Measurements from ENCODE around the gene SDR9C7.
"Not testable (repeated sequence)": the region's sequence is repeated elsewhere in the genome, so short reads cannot be mapped to it uniquely, and the experiment has no call there.

SDR9C7 gene

DNA sequence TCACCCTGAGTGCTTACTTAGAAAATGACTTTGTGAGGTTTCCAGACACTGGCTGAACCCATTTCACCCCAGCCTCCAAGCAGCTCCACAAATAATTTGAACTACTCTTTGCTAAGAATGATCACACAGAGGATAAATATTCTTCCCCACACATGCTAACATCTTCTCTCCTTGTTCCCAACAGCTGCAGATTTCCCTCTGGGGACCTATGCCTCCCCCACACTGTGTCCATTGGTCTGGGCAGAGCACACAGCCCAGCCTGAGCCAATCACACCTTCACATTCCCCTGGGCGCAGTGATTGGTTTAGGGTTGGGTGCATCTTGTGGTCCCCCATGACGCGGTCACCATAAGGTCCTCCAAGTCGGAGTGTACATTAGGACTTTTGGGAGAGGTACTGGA lies 6.9 kb downstream of the SDR9C7 start:
- DNase-seq (ENCODE audit: low read depth) = no peak
- TF ChIP-seq CTCF (conservative IDR thresholded peaks at IDR 0.05; ENCODE audit: control insufficient read depth, insufficient read depth, low read depth, low read length) = no peak
- H3K4me3 ChIP-seq (ENCODE audit: control insufficient read depth, low read depth, low read length) = no peak overlapping the region

DNA sequence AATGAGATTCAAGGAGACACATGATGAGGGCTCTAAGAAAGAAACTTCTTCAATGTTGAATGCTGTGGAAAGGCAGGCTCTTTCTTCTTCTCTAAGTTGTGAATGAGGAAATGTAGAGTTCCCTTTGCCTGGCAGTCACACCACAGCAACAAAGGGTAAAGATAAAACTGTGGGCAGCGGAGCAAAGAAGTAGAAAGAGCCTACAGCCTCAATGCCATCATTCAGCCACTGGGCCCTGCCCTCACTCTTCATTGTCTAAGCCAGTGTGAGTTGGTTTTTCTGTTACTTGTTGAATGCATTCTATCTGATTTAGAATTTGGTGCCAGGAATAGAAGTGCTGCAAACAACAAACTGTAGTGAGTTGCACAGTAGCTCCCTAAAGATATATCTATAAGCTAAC lies 12.2 kb downstream of the SDR9C7 start:
- no peak for DNase-seq (ENCODE audit: low read depth)
- no peak for TF ChIP-seq CTCF (conservative IDR thresholded peaks at IDR 0.05; ENCODE audit: control insufficient read depth, insufficient read depth, low read depth, low read length)

GRCh38 chr12:56921346-56921745 lies 12.9 kb downstream of the SDR9C7 start:
- no peak for TF ChIP-seq CTCF (conservative IDR thresholded peaks at IDR 0.05; ENCODE audit: control insufficient read depth, insufficient read depth, low read depth, low read length)
- DNase-seq (ENCODE audit: low read depth) = no peak

More for the DNA sequence above, 12.2 kb downstream of the SDR9C7 start:
- no peak overlapping the region for H3K4me3 ChIP-seq (ENCODE audit: control insufficient read depth, low read depth, low read length)

DNA sequence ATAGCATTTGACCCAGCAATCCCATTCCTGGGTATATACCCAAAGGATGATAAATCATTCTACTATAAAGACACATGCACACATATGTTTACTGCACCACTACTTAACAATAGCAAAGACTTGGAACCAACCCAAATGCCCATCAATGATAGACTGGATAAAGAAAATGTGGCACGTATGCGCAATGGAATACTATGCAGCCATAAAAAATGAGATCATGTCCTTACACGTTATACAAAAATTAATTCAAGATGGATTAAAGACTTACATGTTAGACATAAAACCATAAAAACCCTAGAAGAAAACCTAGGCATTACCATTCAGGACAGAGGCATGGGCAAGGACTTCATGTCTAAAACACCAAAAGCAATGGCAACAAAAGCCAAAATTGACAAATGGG lies 16.1 kb downstream of the SDR9C7 start:
- not testable (repeated sequence) for DNase-seq (ENCODE audit: low read depth); H3K4me3 ChIP-seq (ENCODE audit: control insufficient read depth, low read depth, low read length)

More at GRCh38 chr12:56921346-56921745, 12.9 kb downstream of the SDR9C7 start:
- H3K4me3 ChIP-seq (ENCODE audit: control insufficient read depth, low read depth, low read length) = no peak overlapping the region

- no peak overlapping the region for H3K4me3 ChIP-seq (ENCODE audit: control insufficient read depth, low read depth, low read length)
- no peak for DNase-seq (ENCODE audit: low read depth)
- TF ChIP-seq CTCF (conservative IDR thresholded peaks at IDR 0.05; ENCODE audit: control insufficient read depth, insufficient read depth, low read depth, low read length) = no peak
Measured at GRCh38 chr12:56916996-56917333, 17.2 kb downstream of the SDR9C7 start.

DNA sequence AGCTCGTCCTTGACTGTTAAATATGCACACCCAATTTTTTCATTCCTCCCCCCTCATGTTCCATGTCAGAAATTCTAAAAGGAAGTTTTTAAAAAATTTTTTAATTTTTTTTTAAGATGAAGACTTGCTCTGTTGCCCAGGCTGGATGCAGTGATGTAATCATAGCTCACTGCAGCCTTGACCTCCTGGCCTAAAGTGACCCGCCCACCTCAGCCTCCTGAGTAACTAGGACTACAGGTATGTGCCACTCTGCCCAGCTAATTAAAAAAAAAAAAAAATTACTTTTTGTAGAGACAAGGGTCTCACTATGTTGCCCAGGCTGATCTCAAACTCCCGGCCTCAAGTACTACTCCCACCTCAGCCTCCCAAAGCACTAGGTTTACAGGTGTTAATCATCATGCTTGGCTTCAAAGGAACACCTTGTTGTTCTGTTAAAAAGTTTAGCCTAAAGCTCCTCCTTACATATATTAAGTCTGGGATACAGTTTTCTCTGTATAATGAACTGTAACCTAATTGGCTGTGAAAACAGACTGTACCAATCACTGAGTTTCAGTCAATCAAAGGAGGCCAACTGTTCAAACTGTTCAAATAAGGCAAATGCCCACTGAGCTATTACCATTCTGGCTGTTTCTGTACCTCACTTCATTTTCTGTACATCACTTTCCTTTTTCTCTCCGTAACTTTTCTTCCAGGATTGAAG lies 17.8 kb downstream of the SDR9C7 start:
- no peak for TF ChIP-seq CTCF (conservative IDR thresholded peaks at IDR 0.05; ENCODE audit: control insufficient read depth, insufficient read depth, low read depth, low read length)
- no peak for DNase-seq (ENCODE audit: low read depth)
- no peak overlapping the region for H3K4me3 ChIP-seq (ENCODE audit: control insufficient read depth, low read depth, low read length)

DNA sequence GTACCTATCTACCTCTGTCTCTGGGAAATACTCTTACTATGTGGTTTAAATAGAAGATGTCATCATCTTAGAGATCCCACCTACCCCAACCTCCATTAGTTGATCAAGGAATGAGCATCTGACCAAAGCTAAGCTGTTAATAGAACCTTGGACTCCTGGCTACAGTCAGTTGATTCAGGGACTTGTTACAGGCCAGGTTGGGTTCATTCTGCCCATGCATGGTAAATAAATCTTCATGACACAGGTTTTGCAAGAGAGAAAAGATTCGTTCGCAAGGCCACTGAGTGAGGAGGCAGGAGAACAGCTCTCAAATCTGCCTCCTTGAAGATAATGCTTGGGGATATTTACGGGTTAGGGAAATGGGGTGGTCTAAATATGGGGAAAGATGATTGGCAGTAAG lies 19.5 kb downstream of the SDR9C7 start:
- DNase-seq (ENCODE audit: low read depth) = no peak
- TF ChIP-seq CTCF (conservative IDR thresholded peaks at IDR 0.05; ENCODE audit: control insufficient read depth, insufficient read depth, low read depth, low read length) = no peak

More for the DNA sequence above, 19.5 kb downstream of the SDR9C7 start:
- H3K4me3 ChIP-seq (ENCODE audit: control insufficient read depth, low read depth, low read length) = no peak overlapping the region

Data from fibroblast of mammary gland (primary cell).